ENCODE measurements around the gene GPRC5D. TPM values are rescaled to one million over a fixed set of nuclear protein-coding genes. Genes with fewer than 3 reads are reported as not detected.

The GPRC5D gene
- polyA plus RNA-seq, 3 donors, result 0.49 TPM; not detected in 2

DNA sequence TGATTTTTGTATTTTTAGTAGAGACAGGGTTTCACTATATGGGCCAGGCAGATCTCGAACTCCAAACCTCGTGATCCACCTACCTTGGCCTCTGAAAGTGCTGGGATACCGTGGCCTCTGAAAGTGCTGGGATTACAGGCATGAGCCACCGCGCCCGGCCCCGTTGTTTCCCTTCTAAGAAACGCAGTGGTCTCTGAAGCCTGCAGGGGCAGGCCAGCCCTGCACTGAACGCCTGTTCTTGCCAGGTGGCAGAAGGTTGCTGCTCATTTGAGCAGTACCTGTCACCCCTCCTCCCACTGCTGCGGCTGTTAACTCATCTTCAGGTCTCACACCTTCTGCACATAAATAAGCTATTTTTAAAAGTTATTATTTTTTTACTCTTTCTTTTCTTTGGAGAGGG is 36.3 kb downstream of the GPRC5D start:
- TF ChIP-seq, protein P1, sequence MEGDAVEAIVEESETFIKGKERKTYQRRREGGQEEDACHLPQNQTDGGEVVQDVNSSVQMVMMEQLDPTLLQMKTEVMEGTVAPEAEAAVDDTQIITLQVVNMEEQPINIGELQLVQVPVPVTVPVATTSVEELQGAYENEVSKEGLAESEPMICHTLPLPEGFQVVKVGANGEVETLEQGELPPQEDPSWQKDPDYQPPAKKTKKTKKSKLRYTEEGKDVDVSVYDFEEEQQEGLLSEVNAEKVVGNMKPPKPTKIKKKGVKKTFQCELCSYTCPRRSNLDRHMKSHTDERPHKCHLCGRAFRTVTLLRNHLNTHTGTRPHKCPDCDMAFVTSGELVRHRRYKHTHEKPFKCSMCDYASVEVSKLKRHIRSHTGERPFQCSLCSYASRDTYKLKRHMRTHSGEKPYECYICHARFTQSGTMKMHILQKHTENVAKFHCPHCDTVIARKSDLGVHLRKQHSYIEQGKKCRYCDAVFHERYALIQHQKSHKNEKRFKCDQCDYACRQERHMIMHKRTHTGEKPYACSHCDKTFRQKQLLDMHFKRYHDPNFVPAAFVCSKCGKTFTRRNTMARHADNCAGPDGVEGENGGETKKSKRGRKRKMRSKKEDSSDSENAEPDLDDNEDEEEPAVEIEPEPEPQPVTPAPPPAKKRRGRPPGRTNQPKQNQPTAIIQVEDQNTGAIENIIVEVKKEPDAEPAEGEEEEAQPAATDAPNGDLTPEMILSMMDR (IDR thresholded peaks at IDR 0.05), result no peak
- Mint-ChIP-seq H3K27ac (peak overlapping the region in 1 of 7 donors; percentile 6), H3K27me3 (ENCODE audit: low read depth in 3 of 3) (peaks cover 3 to 10% (median 9%) of the 10 kb centered on the region in 3 donors), H3K4me1 (peaks cover 20% of the 10 kb centered on the region), H3K4me3 (no peak overlapping the region), H3K9me3 (no peaks in the 10 kb centered on the region), H3K36me3 (no peaks in the 10 kb centered on the region)
- H3K9me3 ChIP-seq (replicated peaks in 1 of 2; ENCODE audit: control insufficient read depth in 1 of 2, insufficient read depth in 1 of 2, low read length in 2 of 2), result no peaks in the 10 kb centered on the region
- intact Hi-C loops (cut with micrococcal nuclease), result loop anchor here (5.0 to 10.0 kb wide), 5 partner anchors 67 to 317 kb away; no protein-coding TSS in a partner anchor
- no peaks in the 10 kb centered on the region for H3K79me2 ChIP-seq (ENCODE audit: insufficient read depth, low read length)
- no peaks in the 10 kb centered on the region for H3K27me3 ChIP-seq (ENCODE audit: control insufficient read depth in 2 of 2, insufficient read depth in 2 of 2, low read length in 2 of 2)
- DNase-seq, result no peak
- peak overlapping the region; percentile 74 for H2AFZ ChIP-seq (ENCODE audit: insufficient read depth, low read depth, low read length, poor library complexity, severe bottlenecking)
- no peaks in the 10 kb centered on the region for H3K36me3 ChIP-seq (replicated peaks in 1 of 2; ENCODE audit: control insufficient read depth in 1 of 2, insufficient read depth in 2 of 2, low read length in 2 of 2)
- H3K4me3 ChIP-seq (replicated peaks in 1 of 3; ENCODE audit: low read depth in 2 of 3, low read length in 3 of 3), result no peak overlapping the region
- no peak overlapping the region for H3K27ac ChIP-seq (ENCODE audit: low read depth in 1 of 2, low read length in 2 of 2)
- no peaks in the 10 kb centered on the region for H4K20me1 ChIP-seq (ENCODE audit: insufficient read depth, low read length)
- WGBS (ENCODE audit: insufficient coverage), result 93% methylated on average over 7 of the region's 10 CpGs
- H3K9ac ChIP-seq (ENCODE audit: insufficient read depth, low read length, poor library complexity, severe bottlenecking), result no peak overlapping the region
- H3K4me2 ChIP-seq (replicated peaks; ENCODE audit: extremely low read depth, low read length, poor library complexity, severe bottlenecking), result no peak overlapping the region
- H3K4me1 ChIP-seq (ENCODE audit: control insufficient read depth in 1 of 2, insufficient read depth in 2 of 2, low read length in 2 of 2), result peaks cover 8 to 9% of the 10 kb centered on the region in 2 donors

DNA sequence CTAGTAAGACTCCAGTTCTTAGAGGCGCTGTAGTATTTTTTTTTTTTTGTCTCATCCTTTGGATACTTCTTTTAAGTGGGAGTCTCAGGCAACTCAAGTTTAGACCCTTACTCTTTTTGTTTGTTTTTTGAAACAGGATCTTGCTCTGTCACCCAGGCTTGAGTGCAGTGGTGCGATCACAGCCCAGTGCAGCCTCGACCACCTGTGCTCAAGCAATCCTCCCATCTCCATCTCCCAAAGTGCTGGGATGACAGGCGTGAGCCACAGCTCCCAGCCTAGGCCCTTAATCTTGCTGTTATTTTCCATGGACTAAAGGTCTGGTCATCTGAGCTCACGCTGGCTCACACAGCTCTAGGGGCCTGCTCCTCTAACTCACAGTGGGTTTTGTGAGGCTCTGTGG is 39.3 kb downstream of the GPRC5D start:
- intact Hi-C loops (cut with micrococcal nuclease), result loop anchor here (10.0 kb wide), 2 partner anchors 72 to 182 kb away; no protein-coding TSS in a partner anchor
- H3K4me1 ChIP-seq (ENCODE audit: control insufficient read depth in 1 of 2, insufficient read depth in 2 of 2, low read length in 2 of 2), result peaks cover 15 to 19% of the 10 kb centered on the region in 2 donors
- Mint-ChIP-seq H3K36me3 (no peaks in the 10 kb centered on the region), H3K27ac (no peak overlapping the region), H3K4me3 (no peak overlapping the region), H3K27me3 (ENCODE audit: low read depth in 3 of 3) (peaks cover 3 to 10% (median 9%) of the 10 kb centered on the region in 3 donors), H3K9me3 (no peaks in the 10 kb centered on the region), H3K4me1 (peaks cover 36% of the 10 kb centered on the region)
- H4K20me1 ChIP-seq (ENCODE audit: insufficient read depth, low read length), result no peaks in the 10 kb centered on the region
- H3K9me3 ChIP-seq (replicated peaks in 1 of 2; ENCODE audit: control insufficient read depth in 1 of 2, insufficient read depth in 1 of 2, low read length in 2 of 2), result no peaks in the 10 kb centered on the region
- H3K4me2 ChIP-seq (replicated peaks; ENCODE audit: extremely low read depth, low read length, poor library complexity, severe bottlenecking), result no peak overlapping the region
- DNase-seq, result no peak
- H3K9ac ChIP-seq (ENCODE audit: insufficient read depth, low read length, poor library complexity, severe bottlenecking), result no peak overlapping the region
- no peak overlapping the region for H3K4me3 ChIP-seq (replicated peaks in 1 of 3; ENCODE audit: low read depth in 2 of 3, low read length in 3 of 3)
- no peaks in the 10 kb centered on the region for H3K27me3 ChIP-seq (ENCODE audit: control insufficient read depth in 2 of 2, insufficient read depth in 2 of 2, low read length in 2 of 2)
- H3K27ac ChIP-seq (ENCODE audit: low read depth in 1 of 2, low read length in 2 of 2), result no peak overlapping the region
- TF ChIP-seq, protein P1 (IDR thresholded peaks at IDR 0.05), result no peak
- WGBS (ENCODE audit: insufficient coverage), result 95% methylated on average over 4 of the region's 5 CpGs
- no peaks in the 10 kb centered on the region for H3K79me2 ChIP-seq (ENCODE audit: insufficient read depth, low read length)
- no peaks in the 10 kb centered on the region for H3K36me3 ChIP-seq (replicated peaks in 1 of 2; ENCODE audit: control insufficient read depth in 1 of 2, insufficient read depth in 2 of 2, low read length in 2 of 2)
- H2AFZ ChIP-seq (ENCODE audit: insufficient read depth, low read depth, low read length, poor library complexity, severe bottlenecking), result peak overlapping the region; percentile 50
